ENCODE results near the gene WDR18.
A peak's percentile ranks its signal among the peaks of the same experiment; 100 is the strongest.

The WDR18 gene

GRCh38 chr19:966485-967088, 17.6 kb upstream of the WDR18 start:
- peak in 1 of 2 experiments; percentile 31 for DNase-seq

GRCh38 chr19:970695-971094, 13.4 kb upstream of the WDR18 start:
- no peak for DNase-seq

- no peak for DNase-seq
These were observed 12.3 kb upstream of the WDR18 start for GRCh38 chr19:971795-972194.

- DNase-seq, result no peak
These were observed 11.9 kb upstream of the WDR18 start for GRCh38 chr19:972281-972680.

GRCh38 chr19:973726-974563, 10.2 kb upstream of the WDR18 start:
- DNase-seq, result no peak

GRCh38 chr19:974564-975257, 9.4 kb upstream of the WDR18 start:
- DNase-seq, result no peak

GRCh38 chr19:976476-976875, 7.7 kb upstream of the WDR18 start:
- no peak for DNase-seq

- no peak for DNase-seq
These were observed 7.1 kb upstream of the WDR18 start for GRCh38 chr19:977058-977464.

GRCh38 chr19:979318-979741, 4.8 kb upstream of the WDR18 start:
- DNase-seq, result no peak

GRCh38 chr19:980133-980998, 3.8 kb upstream of the WDR18 start:
- no peak for DNase-seq

- peak in 1 of 2 experiments; percentile 58 for DNase-seq
These were observed 1.5 kb upstream of the WDR18 start for GRCh38 chr19:982567-983170.

GRCh38 chr19:986083-986482, 1.9 kb downstream of the WDR18 start:
- no peak for DNase-seq

- no peak for DNase-seq
These were observed 3.9 kb downstream of the WDR18 start for GRCh38 chr19:988081-988480.

- no peak for DNase-seq
These were observed 4.4 kb downstream of the WDR18 start for GRCh38 chr19:988510-988909.

- no peak for DNase-seq
These were observed 5.4 kb downstream of the WDR18 start for GRCh38 chr19:989381-990081.

- no peak for DNase-seq
These were observed 6.0 kb downstream of the WDR18 start for GRCh38 chr19:990119-990571.

GRCh38 chr19:990746-991145, 6.6 kb downstream of the WDR18 start:
- no peak for DNase-seq

- DNase-seq, result no peak
These were observed 7.2 kb downstream of the WDR18 start for GRCh38 chr19:991174-991931.

GRCh38 chr19:991932-992669, 8.0 kb downstream of the WDR18 start:
- DNase-seq, result no peak

GRCh38 chr19:992670-993055, 8.5 kb downstream of the WDR18 start:
- no peak for DNase-seq
